HEK293T (cell line): ENCODE measurements around the gene GRPEL2.

Source experiments
- CTCF ChIA-PET: fragments of 350-600 bp; formaldehyde crosslinking; extraction: SDS; loops from one replicate; lab custom pipeline; 2021; ENCODE audit warnings: antibody characterized with exemption, inconsistent platforms; lab: Yijun Ruan, JAX
- POLR2A ChIA-PET: fragments of 350-600 bp; formaldehyde crosslinking; extraction: SDS; loops from one replicate; lab custom pipeline; 2020; ENCODE audit warnings: antibody characterized with exemption, inconsistent platforms; lab: Yijun Ruan, JAX
- DNase-seq: peaks from one replicate; pipeline ENCODE4 v3.0.0; 2012; ENCODE audit warnings: mixed read lengths; ENCODE audit errors: extremely low spot score
- ARNT ChIP-seq: fragments of 450-650 bp; IDR thresholded peaks from 2 replicates; pipeline ENCODE4 v1.6.1; 2017; ENCODE audit warnings: mild to moderate bottlenecking
- BHLHE40 ChIP-seq: fragments of 450-650 bp; IDR thresholded peaks from 2 replicates; pipeline ENCODE4 v1.6.1; 2016; ENCODE audit warnings: mild to moderate bottlenecking, moderate library complexity, borderline replicate concordance
- CTBP1 ChIP-seq: fragments of 450-650 bp; IDR thresholded peaks from 2 replicates; pipeline ENCODE4 v1.6.1; 2016; ENCODE audit warnings: borderline replicate concordance
- ELF4 ChIP-seq: fragments of 450-650 bp; IDR thresholded peaks from 2 replicates; pipeline ENCODE4 v1.6.1; 2017; ENCODE audit warnings: antibody characterized with exemption
- FOXA1 ChIP-seq: fragments of 450-650 bp; IDR thresholded peaks from 2 replicates; pipeline ENCODE4 v1.6.1; 2016; ENCODE audit warnings: mild to moderate bottlenecking
- FOXK2 ChIP-seq: fragments of 450-650 bp; IDR thresholded peaks from 2 replicates; pipeline ENCODE4 v1.6.1; 2016; ENCODE audit warnings: mild to moderate bottlenecking
- FOXM1 ChIP-seq: fragments of 450-650 bp; IDR thresholded peaks from 2 replicates; pipeline ENCODE4 v1.6.1; 2017; ENCODE audit warnings: mild to moderate bottlenecking, borderline replicate concordance
- HDGF ChIP-seq: fragments of 450-650 bp; IDR thresholded peaks from 2 replicates; pipeline ENCODE4 v1.6.1; 2017; ENCODE audit warnings: antibody characterized with exemption, borderline replicate concordance
- L3MBTL2 ChIP-seq: fragments of 450-650 bp; conservative IDR thresholded peaks from 2 replicates; pipeline ENCODE4 v1.6.1; 2016; ENCODE audit warnings: mild to moderate bottlenecking
- LEF1 ChIP-seq: fragments of 450-650 bp; IDR thresholded peaks from 2 replicates; pipeline ENCODE4 v1.6.1; 2017; ENCODE audit warnings: mild to moderate bottlenecking, borderline replicate concordance
- NFRKB ChIP-seq: fragments of 450-650 bp; IDR thresholded peaks from 2 replicates; pipeline ENCODE4 v1.6.1; 2016; ENCODE audit warnings: mild to moderate bottlenecking, moderate library complexity
- SP1 ChIP-seq: fragments of 450-650 bp; IDR thresholded peaks from 2 replicates; pipeline ENCODE4 v1.6.1; 2017
- SUZ12 ChIP-seq: fragments of 450-650 bp; IDR thresholded peaks from 2 replicates; pipeline ENCODE4 v1.6.1; 2016; ENCODE audit warnings: mild to moderate bottlenecking
- TARDBP ChIP-seq: fragments of 450-650 bp; IDR thresholded peaks from 2 replicates; pipeline ENCODE4 v1.6.1; 2016
- ZNF384 ChIP-seq: fragments of 450-650 bp; IDR thresholded peaks from 2 replicates; pipeline ENCODE4 v1.6.1; 2016
- TF ChIP-seq, protein P1 (sequence below): fragments of 450-650 bp; IDR thresholded peaks from 2 replicates; pipeline ENCODE4 v1.6.1; 2016

GRPEL2 gene

GRCh38 chr5:149325894-149326293, 19.4 kb upstream of the GRPEL2 start:
- no peak for DNase-seq
- ChIA-PET POLR2A (no interaction called here), CTCF (interaction anchor here (0.6 kb wide), 1 partner anchor 496 kb away, joined by 3 read pairs; no protein-coding TSS in a partner anchor)
- no peak for TF ChIP-seq SUZ12
- TF ChIP-seq FOXK2 = no peak
- TF ChIP-seq SP1 = no peak
- TF ChIP-seq NFRKB = no peak
- TF ChIP-seq BHLHE40 = no peak

GRCh38 chr5:149326611-149327010, 18.7 kb upstream of the GRPEL2 start:
- no peak for DNase-seq
- ChIA-PET POLR2A (no interaction called here), CTCF (no interaction called here)
- TF ChIP-seq FOXK2 = no peak
- TF ChIP-seq HDGF = no peak
- no peak for TF ChIP-seq FOXM1
- TF ChIP-seq TARDBP = no peak
- TF ChIP-seq FOXA1 = no peak
- no peak for TF ChIP-seq CTBP1
- TF ChIP-seq NFRKB = no peak
- no peak for TF ChIP-seq SUZ12
- TF ChIP-seq L3MBTL2 = no peak
- TF ChIP-seq ELF4 = no peak
- TF ChIP-seq ARNT = no peak
- no peak for TF ChIP-seq ZNF384

DNA sequence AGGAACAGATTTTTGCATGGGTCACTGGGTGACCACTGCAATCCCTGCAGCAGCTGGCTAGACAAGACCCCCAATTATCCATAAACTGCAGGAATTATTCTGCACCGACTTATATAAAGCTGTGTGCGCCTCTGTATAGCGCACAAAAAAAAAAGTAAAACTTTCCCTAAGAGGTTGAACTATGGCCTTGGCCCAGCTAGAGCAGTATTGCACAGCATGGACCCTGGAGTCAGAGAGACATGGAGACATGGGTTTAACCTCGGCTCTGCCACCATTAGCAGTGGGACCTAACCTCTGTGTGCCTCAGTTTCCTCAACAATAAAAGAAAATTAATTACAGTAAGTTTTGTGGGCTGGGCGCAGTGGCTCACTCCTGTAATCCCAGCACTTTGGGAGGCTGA, 17.1 kb upstream of the GRPEL2 start:
- DNase-seq = no peak
- TF ChIP-seq SP1 = no peak
- TF ChIP-seq FOXM1 = no peak
- TF ChIP-seq L3MBTL2 = no peak
- TF ChIP-seq HDGF = no peak
- TF ChIP-seq CTBP1 = no peak
- no peak for TF ChIP-seq SUZ12
- TF ChIP-seq ARNT = no peak
- no peak for TF ChIP-seq ZNF384
- no peak for TF ChIP-seq FOXA1
- no peak for TF ChIP-seq BHLHE40
- no peak for TF ChIP-seq LEF1
- TF ChIP-seq FOXK2 = no peak
- TF ChIP-seq TARDBP = no peak
- no peak for TF ChIP-seq NFRKB
- TF ChIP-seq ELF4 = no peak
- TF ChIP-seq, protein P1, sequence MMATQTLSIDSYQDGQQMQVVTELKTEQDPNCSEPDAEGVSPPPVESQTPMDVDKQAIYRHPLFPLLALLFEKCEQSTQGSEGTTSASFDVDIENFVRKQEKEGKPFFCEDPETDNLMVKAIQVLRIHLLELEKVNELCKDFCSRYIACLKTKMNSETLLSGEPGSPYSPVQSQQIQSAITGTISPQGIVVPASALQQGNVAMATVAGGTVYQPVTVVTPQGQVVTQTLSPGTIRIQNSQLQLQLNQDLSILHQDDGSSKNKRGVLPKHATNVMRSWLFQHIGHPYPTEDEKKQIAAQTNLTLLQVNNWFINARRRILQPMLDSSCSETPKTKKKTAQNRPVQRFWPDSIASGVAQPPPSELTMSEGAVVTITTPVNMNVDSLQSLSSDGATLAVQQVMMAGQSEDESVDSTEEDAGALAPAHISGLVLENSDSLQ = no peak
- POLR2A ChIA-PET = no interaction called here
- CTCF ChIA-PET = interaction anchor here (1.1 kb wide), 1 partner anchor 39 kb away, joined by 3 read pairs; no protein-coding TSS in a partner anchor

DNA sequence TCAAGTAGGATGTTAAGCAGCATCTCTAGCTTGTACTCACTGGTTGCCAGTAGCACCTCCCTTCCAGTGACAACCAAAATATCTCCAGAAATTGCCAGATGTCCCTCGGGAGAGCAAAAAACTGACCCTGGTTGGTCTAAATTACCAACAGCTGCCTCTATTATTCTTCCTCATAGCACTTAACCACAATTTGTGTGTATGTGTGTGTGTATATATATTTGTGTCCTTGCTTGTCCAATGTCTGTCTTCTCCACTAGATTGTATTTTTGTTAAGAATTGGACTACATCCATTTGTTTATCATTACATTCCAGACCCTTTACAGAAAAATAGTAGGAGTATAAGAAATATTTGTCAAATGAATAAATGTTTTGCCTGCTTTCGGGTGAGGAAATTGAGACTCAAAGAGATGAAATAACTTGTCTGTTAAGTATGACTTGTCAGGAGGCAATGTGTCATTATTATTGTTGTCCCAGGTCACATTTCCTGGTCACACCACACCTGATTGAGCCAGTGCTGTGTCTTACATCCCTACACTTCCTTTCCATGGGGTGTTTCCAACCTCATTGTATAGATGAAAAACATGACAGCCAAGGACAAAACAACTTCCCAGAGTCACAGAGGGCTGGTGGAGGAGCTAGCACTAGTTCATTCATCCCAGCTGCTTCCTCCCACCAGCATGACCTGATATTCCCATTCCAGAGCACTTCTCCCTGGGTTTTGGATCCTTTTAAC, 11.4 kb upstream of the GRPEL2 start:
- TF ChIP-seq SUZ12 = no peak
- TF ChIP-seq CTBP1 = no peak
- no peak for TF ChIP-seq FOXK2
- no peak for TF ChIP-seq BHLHE40
- TF ChIP-seq FOXA1 = no peak
- POLR2A ChIA-PET = interaction anchor here (1.6 to 3.6 kb wide), 4 partner anchors 9 to 14 kb away, joined by 3 to 24 read pairs (median 12); partner anchors contain the start of gene GRPEL2
- no peak for DNase-seq
- CTCF ChIA-PET = no interaction called here

GRCh38 chr5:149337736-149338135, 7.6 kb upstream of the GRPEL2 start:
- no peak for DNase-seq
- ChIA-PET CTCF (no interaction called here), POLR2A (no interaction called here)
- TF ChIP-seq ARNT (no peak), HDGF (no peak), FOXK2 (no peak), ZNF384 (no peak), TARDBP (no peak), FOXM1 (no peak), LEF1 (no peak), BHLHE40 (no peak), NFRKB (no peak), L3MBTL2 (no peak), SP1 (no peak), SUZ12 (no peak), ELF4 (no peak), FOXA1 (no peak), CTBP1 (no peak)
- TF ChIP-seq, protein P1 = no peak

GRCh38 chr5:149338364-149338763, 6.9 kb upstream of the GRPEL2 start:
- POLR2A ChIA-PET = no interaction called here
- CTCF ChIA-PET = no interaction called here
- TF ChIP-seq CTBP1 (no peak), TARDBP (no peak), NFRKB (no peak)
- TF ChIP-seq, protein P1 = no peak
- DNase-seq = no peak
